ENCODE measurements around the gene OXT. TPM values are rescaled to one million over a fixed set of nuclear protein-coding genes. Genes with fewer than 3 reads are reported as not detected.
"Not testable (repeated sequence)": the region's sequence is repeated elsewhere in the genome, so short reads cannot be mapped to it uniquely, and the experiment has no call there.

Gene OXT
- total RNA-seq, 1 donor from 2014 or later, result not detected

DNA sequence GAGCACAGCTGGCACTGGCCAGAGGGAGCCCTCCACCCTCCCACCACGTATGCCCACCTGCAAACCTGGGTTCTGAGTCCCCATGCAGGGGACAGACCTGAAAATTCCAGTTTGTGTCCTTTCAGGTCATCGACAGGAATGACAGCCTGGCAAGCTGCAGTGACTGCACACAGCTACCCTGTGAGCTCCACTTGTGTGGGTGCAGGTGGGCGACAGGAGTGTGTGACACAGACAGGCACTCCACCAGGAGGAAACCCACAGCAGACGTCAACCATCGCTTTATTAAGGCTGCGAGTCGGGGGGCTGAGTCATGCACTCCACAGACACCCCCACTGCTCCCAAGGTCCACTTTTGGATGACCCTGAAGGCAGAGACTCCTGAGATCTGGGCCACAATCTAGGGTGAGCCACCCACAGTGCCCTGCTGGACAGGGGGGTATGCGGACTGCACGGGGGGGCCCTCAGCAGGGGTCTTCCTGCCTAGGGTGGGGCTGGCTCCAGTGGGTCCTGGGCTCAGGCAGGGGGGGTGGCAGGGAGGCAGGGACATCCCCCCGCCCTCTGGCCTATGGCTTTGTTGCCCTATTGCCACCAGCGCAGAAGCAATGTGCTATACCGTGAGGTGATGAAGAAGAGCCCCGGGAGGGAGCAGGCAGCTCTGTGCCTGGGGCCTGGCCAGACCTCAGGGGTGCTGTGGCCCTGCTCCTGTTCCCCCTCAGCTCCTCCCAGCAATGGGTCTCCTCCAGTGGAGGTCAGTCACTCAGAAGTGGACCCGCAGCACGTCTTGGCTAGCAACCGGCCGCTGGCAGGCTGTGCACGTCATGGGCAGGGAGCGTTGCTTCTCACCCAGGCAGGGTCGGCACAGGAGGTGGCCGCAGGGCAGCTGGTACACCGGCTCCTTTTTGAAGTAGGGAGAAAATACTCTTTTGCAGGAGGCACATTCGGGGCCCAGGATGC lies 38.2 kb downstream of the OXT start:
- Mint-ChIP-seq H3K4me3 (no peak overlapping the region), H3K27ac (no peak overlapping the region), H3K27me3 (ENCODE audit: low read depth) (no peaks in the 10 kb centered on the region), H3K4me1 (no peaks in the 10 kb centered on the region), H3K9me3 (no peaks in the 10 kb centered on the region), H3K36me3 (peaks cover 14% of the 10 kb centered on the region)
- no peak for DNase-seq (ENCODE audit: low spot score in 2 of 2, unreplicated experiment in 2 of 2)
- TF ChIP-seq, protein P1, sequence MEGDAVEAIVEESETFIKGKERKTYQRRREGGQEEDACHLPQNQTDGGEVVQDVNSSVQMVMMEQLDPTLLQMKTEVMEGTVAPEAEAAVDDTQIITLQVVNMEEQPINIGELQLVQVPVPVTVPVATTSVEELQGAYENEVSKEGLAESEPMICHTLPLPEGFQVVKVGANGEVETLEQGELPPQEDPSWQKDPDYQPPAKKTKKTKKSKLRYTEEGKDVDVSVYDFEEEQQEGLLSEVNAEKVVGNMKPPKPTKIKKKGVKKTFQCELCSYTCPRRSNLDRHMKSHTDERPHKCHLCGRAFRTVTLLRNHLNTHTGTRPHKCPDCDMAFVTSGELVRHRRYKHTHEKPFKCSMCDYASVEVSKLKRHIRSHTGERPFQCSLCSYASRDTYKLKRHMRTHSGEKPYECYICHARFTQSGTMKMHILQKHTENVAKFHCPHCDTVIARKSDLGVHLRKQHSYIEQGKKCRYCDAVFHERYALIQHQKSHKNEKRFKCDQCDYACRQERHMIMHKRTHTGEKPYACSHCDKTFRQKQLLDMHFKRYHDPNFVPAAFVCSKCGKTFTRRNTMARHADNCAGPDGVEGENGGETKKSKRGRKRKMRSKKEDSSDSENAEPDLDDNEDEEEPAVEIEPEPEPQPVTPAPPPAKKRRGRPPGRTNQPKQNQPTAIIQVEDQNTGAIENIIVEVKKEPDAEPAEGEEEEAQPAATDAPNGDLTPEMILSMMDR (IDR thresholded peaks at IDR 0.05; ENCODE audit: unreplicated experiment), result no peak

DNA sequence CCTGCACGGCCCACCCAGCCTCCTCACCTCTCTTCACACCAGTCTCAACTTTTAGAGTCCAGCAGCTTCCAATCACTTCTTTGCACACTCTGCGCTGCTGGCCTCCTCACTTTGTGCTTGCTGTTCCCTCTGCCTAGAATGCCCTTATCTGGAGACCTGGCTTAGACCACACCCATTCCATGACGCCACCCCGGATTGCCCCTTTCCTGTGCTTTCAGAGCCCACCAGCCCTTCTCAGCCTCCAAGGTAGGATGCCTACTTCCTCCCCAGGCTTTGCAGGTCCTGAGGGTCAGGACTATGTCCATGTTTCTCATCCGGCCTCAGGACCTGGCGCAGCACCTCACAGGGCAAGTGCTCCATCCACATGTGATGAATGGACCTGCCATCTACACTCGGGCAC lies 40.1 kb downstream of the OXT start:
- TF ChIP-seq, protein P1 (IDR thresholded peaks at IDR 0.05; ENCODE audit: unreplicated experiment), result no peak
- no peaks in the 10 kb centered on the region for H3K27me3 Mint-ChIP-seq (ENCODE audit: low read depth)
- DNase-seq (ENCODE audit: low spot score in 2 of 2, unreplicated experiment in 2 of 2), result no peak
- H3K4me1 Mint-ChIP-seq, result peaks cover 2% of the 10 kb centered on the region
- peaks cover 15% of the 10 kb centered on the region for H3K36me3 Mint-ChIP-seq
- no peaks in the 10 kb centered on the region for H3K9me3 Mint-ChIP-seq
- no peak overlapping the region for H3K4me3 Mint-ChIP-seq
- no peak overlapping the region for H3K27ac Mint-ChIP-seq

DNA sequence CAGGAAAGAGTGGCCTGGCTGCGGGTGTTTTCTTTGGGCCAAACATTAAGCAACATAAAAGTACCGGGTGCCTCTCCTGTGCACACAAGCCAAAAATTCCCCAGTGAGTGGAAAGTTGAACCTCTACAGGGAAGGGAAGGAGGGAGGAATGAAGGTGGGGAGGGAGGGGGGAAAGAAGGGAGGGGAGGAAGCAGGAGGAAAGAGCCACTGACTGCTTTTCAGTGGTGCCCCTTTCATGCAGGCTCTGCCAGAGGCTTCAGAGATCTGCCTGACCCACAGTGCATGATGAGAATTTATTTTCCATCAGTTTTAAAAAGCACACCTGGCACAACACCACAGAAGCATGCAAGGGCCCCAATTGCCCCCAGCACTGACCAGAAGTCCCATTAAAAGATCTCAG lies 40.6 kb downstream of the OXT start:
- Mint-ChIP-seq H3K4me3 (no peak overlapping the region), H3K4me1 (peaks cover 2% of the 10 kb centered on the region), H3K9me3 (no peaks in the 10 kb centered on the region), H3K27ac (no peak overlapping the region), H3K27me3 (ENCODE audit: low read depth) (no peaks in the 10 kb centered on the region), H3K36me3 (peaks cover 14% of the 10 kb centered on the region)
- TF ChIP-seq, protein P1 (IDR thresholded peaks at IDR 0.05; ENCODE audit: unreplicated experiment), result no peak
- DNase-seq (ENCODE audit: low spot score in 2 of 2, unreplicated experiment in 2 of 2), result no peak

DNA sequence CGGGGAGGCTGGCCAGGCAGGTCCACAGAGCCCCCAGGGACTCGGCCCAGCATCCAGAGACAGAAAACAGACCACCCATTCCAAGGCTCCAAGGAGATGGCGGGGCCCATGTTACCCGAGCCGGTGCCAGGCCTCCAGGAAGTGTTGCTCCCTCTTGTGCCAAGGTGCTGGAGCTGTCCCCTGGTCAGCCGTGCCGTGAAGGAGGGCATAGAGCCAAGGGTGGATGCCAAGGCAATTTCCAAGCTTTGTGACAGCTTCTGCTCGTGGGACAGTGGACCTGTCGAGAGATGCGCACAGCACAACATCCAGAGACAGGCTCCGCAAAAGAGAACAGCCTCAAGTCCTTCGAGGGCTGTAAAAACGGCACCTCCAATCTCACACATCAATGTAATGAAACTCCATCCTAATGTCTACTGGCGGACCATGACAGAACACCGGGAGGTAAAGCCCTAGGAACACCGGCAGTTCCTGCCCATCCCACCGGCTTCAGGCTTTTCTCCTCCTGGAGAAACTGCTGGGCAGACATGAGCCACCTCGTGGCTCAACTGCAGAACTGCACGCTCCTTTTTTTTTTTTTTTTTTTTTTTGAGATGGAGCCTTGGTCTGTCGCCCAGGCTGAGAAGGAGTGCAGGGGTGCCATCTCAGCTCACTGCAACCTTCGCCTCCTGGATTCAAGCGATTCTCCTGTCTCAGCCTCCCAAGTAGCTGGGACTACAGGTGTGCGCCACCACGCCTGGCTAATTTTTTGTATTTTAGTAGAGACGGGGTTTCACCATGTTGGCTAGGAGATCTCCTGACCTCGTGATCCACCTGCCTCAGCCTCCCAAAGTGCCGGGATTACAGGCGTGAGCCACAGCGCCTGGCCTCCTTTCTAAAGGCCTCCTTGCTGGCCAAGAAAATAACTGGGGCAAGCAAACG lies 44.0 kb downstream of the OXT start:
- Mint-ChIP-seq H3K4me3 (no peak overlapping the region), H3K36me3 (peaks cover 19% of the 10 kb centered on the region)
- DNase-seq (ENCODE audit: low spot score in 2 of 2, unreplicated experiment in 2 of 2), result no peak

DNA sequence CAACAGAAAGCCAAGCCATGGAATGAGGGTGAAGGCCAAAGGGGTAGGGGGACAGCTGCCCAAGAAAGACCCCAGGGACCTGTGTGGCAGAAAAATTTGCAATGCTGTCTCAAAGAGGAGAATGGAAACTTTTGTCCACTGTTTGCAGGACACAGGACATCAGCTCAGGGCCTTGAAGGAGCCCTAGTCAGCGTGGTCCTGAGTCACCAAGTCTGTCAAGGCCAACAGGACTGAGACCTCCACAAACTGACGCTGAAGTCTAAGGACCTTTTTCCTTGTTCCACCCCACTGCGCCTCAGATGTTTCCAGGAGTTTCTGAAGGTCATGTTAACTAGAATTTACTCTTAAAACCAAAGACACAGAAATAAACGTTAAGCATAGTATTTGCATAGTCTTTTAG lies 44.9 kb downstream of the OXT start:
- H3K36me3 Mint-ChIP-seq, result peaks cover 25% of the 10 kb centered on the region
- no peak for DNase-seq (ENCODE audit: low spot score in 2 of 2, unreplicated experiment in 2 of 2)
- H3K27ac Mint-ChIP-seq, result no peak overlapping the region
- TF ChIP-seq, protein P1 (IDR thresholded peaks at IDR 0.05; ENCODE audit: unreplicated experiment), result no peak
- no peak overlapping the region for H3K4me3 Mint-ChIP-seq
- H3K4me1 Mint-ChIP-seq, result peaks cover 2% of the 10 kb centered on the region
- H3K27me3 Mint-ChIP-seq (ENCODE audit: low read depth), result no peaks in the 10 kb centered on the region
- no peaks in the 10 kb centered on the region for H3K9me3 Mint-ChIP-seq

More for the DNA sequence above, 44.0 kb downstream of the OXT start:
- no peak overlapping the region for H3K27ac Mint-ChIP-seq
- TF ChIP-seq, protein P1 (IDR thresholded peaks at IDR 0.05; ENCODE audit: unreplicated experiment), result peak; percentile 96
- no peaks in the 10 kb centered on the region for H3K9me3 Mint-ChIP-seq
- no peaks in the 10 kb centered on the region for H3K27me3 Mint-ChIP-seq (ENCODE audit: low read depth)
- peaks cover 2% of the 10 kb centered on the region for H3K4me1 Mint-ChIP-seq

DNA sequence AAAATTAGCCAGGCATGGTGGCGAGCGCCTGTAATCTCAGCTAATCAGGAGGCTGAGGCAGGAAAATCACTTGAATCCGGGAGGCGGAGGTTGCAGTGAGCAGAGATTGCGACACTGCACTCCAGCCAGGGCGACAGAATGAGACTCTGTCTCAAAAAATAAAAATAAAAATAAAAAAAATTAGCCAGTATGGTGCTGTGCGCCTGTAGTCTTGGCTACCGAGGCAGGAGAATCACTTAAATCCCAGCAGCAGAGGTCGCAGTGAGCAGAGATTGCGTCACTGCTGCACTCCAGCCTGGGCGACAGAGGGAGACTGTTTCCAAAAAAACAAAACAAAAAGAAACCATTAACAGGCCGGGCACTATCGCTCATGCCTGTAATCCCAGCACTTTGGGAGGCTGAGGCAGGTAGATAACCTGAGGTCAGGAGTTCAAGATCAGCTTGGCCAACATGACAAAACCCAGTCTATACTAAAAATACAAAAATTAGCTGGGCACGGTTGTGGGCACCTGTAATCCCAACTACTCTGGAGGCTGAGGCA lies 46.5 kb downstream of the OXT start:
- not testable (repeated sequence) for DNase-seq (ENCODE audit: low spot score in 2 of 2, unreplicated experiment in 2 of 2); H3K9me3 Mint-ChIP-seq; H3K27me3 Mint-ChIP-seq (ENCODE audit: low read depth); H3K4me1 Mint-ChIP-seq; H3K4me3 Mint-ChIP-seq
- Mint-ChIP-seq H3K27ac (peak overlapping the region; percentile 39), H3K36me3 (peaks cover 41% of the 10 kb centered on the region)
